Activated CD4-positive, alpha-beta T cell treated with anti-CD3 and anti-CD28 coated beads for 48 hours (primary cell): ENCODE measurements around the gene WDR7.

Source experiments
- DNase-seq: peaks from one replicate; pipeline ENCODE4 v3.0.0-alpha.2; 2020

Gene WDR7

DNA sequence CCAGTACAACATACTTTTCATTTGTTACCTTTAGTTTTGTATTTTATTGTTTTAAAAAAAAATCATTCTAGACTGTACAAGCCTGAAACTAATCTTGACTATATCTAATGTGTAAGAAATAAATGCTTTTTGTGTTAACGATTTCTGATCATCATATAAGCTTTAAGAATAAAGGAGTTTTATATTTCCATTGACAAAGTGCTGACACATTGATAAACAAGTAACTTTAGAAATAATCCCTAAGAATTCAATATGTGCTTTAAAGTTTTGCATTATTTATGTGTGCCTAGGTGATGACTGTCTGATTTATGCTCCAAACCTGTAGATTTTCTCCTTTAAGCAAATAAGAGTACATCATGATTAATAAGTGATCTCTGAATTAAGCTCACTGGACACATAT is 248.5 kb downstream of the WDR7 start:
- DNase-seq = no peak

DNA sequence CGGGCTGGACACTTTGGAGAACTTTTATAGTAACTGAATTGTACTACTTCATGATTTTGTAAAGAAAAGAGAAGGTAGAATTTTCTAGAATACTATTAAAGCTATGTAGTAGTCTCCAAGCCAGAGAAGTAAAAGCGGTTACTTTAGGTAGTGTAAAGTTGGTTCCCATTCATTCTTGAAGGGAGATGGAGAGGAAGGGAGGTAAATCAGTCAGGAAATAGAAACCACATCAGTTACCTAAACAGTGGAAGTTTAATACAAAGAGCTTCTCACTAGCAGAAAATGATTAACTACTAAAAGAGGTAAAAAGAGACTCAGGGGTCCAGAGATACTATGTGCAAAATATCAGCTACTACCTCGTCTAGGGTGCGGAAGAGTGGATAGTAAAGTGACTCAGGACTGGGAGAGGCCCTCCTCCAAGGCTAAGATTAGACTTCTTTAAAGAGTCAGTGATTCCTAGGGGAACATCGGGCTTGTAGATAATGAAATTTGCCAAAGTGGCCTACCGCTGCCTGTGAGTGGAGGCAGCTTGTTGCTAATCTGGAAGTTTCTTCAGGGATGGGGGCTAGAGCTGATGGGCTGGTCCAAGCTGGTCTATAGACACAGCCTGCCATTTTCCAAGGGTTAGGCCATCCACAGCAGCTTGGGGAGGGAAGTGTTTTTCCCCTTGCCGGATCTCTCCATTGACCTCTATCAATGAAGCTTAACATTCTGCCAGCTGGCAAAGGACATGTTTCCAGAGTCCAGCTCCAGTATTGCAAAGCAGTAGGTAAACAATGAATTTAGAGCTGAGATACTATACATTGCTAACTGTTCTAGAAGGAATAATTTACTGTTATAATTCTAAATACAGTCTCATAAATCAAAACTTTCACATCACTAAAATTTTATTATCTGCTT is 249.3 kb downstream of the WDR7 start:
- no peak for DNase-seq

GRCh38 chr18:56901919-56902318 is 250.8 kb downstream of the WDR7 start:
- DNase-seq = no peak

GRCh38 chr18:56902653-56903052 is 251.5 kb downstream of the WDR7 start:
- DNase-seq = no peak

DNA sequence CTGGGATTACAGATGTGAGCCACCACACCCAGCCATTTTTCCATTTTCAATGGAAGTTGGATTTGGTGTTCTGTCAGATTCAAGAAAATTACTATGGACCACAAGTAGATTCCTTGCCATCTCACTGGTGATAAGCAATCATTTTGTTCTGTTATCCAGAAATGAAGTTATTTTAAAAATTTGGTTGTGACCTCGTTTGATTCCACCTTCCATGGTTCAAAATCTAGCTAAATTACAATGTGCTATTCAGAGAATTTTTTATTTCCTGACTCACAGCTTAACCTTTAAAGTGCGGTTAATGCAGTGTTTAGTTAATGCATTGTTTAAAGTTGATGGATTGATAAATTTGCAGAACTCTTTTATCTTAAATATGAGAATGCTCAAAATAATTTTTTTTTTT is 252.5 kb downstream of the WDR7 start:
- DNase-seq = no peak

DNA sequence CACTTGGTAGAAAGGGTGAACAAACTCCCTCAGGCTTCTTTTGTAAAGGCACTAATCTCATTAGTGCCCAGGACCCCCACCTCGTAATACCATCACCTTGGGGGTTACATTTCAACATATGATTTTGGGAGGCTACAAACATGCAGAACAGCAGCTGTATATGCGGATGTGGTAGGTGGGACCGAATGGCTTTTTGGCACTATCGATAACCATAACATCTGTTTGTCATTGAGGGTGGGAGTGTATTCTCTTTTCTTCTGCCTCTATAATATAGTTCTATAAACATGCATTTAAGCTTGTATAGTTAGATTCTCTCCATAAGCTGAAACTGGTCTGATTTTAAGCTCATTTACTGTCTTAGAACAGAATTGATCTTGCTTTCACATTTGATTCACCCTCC is 256.6 kb downstream of the WDR7 start:
- no peak for DNase-seq

DNA sequence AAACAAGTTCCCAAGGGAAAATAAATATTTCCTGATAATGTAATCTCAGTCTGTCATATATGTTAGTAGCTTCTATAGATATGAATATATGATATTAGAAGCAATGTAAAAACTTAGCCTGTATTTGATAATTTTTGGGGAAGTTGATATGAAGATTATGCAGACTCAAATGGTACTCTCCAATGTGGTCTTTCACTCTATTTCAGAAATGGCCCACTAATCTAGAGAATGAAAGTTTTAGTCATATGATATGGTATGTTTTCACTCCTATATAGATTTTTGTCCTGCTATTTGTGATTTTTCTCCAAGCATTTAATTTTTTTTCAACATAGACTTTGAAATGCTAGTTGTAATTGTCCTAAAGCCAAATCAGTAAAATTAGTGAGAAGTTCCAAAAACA is 259.1 kb downstream of the WDR7 start:
- DNase-seq = no peak

DNA sequence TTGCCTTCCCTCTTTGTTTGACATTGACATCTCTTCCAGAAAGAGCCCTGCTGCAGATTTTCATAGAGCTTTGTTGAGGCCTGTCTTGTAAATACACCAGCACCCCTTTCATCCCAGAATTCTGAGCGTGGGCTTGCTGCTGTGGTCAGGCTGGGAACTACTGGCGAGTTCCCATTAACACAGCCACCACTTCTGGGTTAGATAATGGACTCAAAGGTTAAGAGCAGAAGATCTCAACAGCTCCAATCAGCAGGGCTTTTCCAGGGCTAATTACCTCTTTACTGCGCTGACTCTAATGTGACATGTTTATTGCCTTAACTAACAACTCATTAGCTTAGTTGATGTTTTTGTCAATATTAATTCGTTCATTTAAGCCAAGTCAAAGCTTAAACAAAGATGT is 259.8 kb downstream of the WDR7 start:
- no peak for DNase-seq

GRCh38 chr18:56913941-56914340 is 262.8 kb downstream of the WDR7 start:
- no peak for DNase-seq

- DNase-seq = no peak
Measured at GRCh38 chr18:56919190-56919589, 268.0 kb downstream of the WDR7 start.

GRCh38 chr18:56921896-56922480 is 270.8 kb downstream of the WDR7 start:
- DNase-seq = no peak

DNA sequence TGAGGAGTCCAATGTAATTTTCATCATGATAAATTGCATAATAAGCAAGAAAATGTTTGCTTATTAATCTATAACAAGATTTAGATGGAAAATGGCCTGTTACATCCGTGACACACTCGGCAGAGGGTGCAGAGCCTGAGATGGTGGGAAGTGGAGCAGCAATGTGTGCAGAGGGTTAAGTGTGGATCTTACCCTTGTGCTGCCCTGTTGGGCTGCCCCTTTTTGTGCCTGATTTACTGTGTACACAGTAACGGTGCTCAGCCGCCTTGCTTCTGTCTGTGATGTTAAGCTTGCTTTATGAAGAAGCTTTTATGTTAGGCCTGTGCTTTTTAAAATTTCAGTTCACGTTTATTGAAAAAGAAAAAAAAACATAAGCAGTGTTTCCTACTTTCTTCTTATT is 275.6 kb downstream of the WDR7 start:
- DNase-seq = no peak

DNA sequence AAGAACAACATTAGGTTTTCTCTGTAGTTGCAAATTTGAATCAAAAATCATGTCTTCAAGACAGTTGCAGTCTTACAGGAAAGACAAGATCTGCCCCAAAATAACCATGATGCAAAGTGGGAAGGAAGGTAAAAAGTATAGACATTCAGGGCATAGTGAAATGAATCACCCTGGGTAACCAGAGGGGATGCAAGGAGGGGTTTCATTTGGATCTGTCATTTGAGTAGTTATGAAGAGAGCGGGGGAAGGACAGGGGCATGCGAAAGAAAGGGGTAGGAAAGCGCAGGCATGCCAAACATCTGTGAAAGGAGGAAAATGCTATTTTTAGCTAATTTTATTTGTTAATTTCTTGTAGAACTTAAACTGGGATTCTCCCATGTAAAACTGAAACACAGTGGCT is 276.6 kb downstream of the WDR7 start:
- DNase-seq = no peak

DNA sequence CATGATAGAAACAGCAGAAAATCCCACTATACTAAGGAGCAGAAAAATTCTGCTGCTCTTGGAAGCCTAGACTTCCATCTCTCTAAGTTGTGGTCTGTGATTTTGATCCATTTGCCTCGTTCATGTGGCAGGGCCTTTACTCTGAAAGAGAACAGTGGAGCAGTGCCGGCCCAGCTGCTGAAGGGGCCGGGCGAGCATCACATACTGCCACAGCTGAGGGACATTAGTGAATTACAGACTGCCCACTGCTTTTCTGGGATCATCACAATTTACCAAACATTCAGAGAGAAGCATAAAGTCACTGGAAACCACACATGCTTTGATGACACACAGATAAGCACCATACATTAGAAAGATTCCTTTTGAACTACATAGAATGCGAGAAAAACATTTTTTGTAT is 278.7 kb downstream of the WDR7 start:
- DNase-seq = no peak

DNA sequence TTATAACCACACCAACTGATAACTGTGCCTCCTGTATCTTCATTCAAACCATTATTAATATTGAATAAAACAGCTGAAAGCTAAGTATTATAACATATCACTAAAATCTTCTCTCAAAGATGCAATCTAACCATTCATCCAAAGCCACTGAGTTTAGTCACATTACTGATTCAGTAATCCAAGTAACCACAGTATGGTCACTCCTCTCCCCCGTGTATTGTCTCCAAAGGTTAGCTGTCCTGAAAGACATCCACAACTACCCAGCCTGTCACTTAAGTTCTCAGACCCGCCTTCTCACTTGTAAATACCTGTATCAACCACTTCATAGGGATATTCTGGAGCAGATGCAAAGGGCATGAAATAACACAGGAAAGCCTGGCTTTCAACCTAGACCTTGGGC is 282.3 kb downstream of the WDR7 start:
- DNase-seq = no peak

- DNase-seq = no peak
Measured at GRCh38 chr18:56934131-56934530, 283.0 kb downstream of the WDR7 start.

DNA sequence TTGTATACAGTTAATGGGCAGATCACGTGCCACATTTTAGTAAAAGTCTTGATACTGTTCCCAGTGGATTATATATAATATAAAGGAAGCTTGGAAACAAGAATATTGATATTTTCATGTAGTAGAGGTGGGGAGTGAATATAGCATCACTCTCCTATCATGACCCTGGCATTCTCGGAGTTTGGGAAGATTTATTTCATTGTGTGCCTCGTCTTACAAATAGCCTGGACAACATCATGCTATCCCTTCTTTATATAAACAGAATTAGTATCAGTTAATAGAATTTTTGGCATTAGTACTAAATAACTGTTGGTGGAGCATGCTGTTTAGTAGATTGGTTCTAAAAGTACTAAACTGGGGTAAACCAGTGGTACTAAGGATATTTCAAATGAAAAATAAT is 283.7 kb downstream of the WDR7 start:
- DNase-seq = no peak

DNA sequence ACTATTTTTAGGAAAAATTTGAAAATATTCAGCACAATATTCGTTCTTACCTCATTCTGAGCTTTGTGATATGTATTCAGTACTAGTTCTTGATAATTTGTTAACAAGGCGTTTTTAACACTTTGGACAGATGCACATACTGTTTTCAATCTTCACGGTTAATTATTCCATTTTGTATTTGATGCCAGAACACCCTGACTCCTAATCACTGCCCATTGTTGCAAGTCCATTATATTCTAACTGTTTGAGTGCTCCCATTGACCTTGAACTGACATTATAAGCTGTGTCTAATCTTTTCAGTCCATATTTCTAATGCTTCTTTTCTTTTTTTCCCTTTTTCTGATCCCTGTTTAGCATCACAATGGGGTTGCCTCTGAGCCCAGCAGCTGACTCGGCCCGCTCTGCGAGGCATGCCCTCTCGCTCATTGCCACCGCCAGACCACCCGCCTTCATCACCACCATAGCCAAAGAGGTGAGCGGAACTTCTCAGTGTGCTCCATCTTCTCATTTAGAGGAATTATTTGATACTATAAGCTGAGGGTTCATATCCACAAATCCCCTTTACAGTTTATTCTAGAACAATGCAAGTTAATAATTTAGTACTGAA is 284.4 kb downstream of the WDR7 start:
- no peak for DNase-seq

- DNase-seq = no peak
Measured at GRCh38 chr18:56936457-56936856, 285.3 kb downstream of the WDR7 start.

DNA sequence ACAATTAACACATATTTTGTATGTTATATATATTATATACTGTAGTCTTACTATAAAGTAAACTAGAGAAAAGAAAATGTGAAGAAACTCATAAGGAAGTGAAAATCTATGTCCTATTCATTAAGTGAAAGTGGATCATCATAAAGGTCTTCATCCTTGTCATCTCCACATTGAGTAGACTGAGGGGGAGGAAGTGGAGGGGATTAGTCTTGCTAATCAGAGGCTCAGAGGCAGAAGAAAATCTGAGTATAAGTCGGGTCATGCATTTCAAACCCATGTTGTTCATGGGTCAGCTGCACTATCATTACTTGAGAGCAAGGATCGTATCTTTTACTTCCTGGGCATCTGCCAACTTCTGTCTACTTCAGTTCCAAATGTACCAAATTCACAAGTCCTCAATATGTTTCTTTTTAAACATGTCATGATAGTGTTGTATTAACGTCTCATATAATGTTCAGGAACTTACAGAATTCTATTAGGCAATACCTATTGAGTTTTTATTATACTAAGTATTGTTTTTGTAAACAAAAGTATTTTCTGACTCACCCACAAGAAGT is 286.8 kb downstream of the WDR7 start:
- DNase-seq = no peak

GRCh38 chr18:56945171-56946083 is 294.3 kb downstream of the WDR7 start:
- DNase-seq = no peak

DNA sequence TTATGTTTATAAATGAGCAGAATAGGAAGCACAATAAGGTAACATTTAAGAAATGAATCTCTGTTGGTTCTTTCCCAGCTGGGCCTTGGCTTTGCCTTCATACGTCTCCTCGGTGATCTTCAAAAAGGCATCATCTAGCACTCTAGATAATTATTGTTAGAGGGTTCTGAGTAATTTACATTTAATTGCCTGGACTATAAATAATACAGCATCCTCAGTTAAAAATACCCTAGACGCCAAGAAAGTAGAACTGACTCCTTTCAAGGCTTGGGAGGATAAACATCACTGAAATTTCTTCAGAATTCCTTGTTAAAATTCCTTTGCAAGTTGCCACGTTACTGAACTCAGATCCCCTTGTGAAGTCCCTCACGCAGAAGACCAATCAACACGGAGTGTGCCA is 296.1 kb downstream of the WDR7 start:
- DNase-seq = no peak

DNA sequence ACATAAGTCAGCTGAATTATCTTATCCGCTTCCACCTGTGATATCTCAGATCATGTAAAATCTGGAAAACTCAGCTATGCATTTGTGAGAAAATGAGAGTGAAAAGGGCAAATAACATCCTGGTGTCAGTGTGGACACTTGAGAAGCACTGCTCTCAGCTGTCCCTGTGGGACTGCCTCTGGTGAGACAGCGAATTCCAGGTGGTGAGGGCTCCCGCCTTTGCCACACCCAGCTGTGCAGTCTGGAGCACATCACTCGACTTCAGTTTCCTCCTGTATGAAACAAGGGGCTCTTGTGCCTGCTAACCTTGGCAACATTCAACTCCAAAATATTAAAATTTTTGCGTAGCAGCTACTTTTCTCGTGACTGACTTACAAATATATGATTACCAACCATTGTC is 300.9 kb downstream of the WDR7 start:
- no peak for DNase-seq
